GM12878 (cell line): ENCODE data around the gene ZDHHC11B.
"Not testable (repeated sequence)": the region's sequence is repeated elsewhere in the genome, so short reads cannot be mapped to it uniquely, and the experiment has no call there.

ENCODE experiments used
- CTCF ChIP-seq, 3 experiments: IDR thresholded peaks in 2 of 3; conservative IDR thresholded peaks in 1 of 3; 2 replicates each; pipeline ENCODE4 v1.5.1; 2011; ENCODE audit warnings: low read depth in 3 of 3, low read length in 3 of 3, mild to moderate bottlenecking in 3 of 3, control low read depth in 2 of 3, moderate library complexity in 2 of 3, inconsistent platforms in 1 of 3, mixed read lengths in 1 of 3; ENCODE audit not compliant: control insufficient read depth in 2 of 3, insufficient read depth in 1 of 3; ENCODE audit errors: extremely low read depth in 1 of 3
- EP300 ChIP-seq, 2 experiments: fragments of 150-350 bp in 1 of 2; IDR thresholded peaks; 2 replicates each; pipeline ENCODE4 v1.6.1; 2011 to 2012; ENCODE audit warnings: low read depth in 2 of 2, low read length in 2 of 2, borderline replicate concordance in 1 of 2, improper control_type of control experiment in 1 of 2, inconsistent platforms in 1 of 2; ENCODE audit not compliant: control insufficient read depth in 1 of 2
- RELA ChIP-seq: fragments of 450-650 bp; IDR thresholded peaks from 2 replicates; pipeline ENCODE4 v1.8.0; 2014; ENCODE audit warnings: borderline replicate concordance; ENCODE audit not compliant: partially characterized antibody
- ZNF207 ChIP-seq: fragments of 450-650 bp; IDR thresholded peaks from 2 replicates; pipeline ENCODE4 v1.6.1; 2014; ENCODE audit warnings: antibody characterized with exemption, mild to moderate bottlenecking, borderline replicate concordance
- ZNF24 ChIP-seq: fragments of 450-650 bp; IDR thresholded peaks from 2 replicates; pipeline ENCODE4 v1.6.1; 2017; ENCODE audit warnings: antibody characterized with exemption, mild to moderate bottlenecking
- TF ChIP-seq, protein P1 (sequence below): fragments of 450-650 bp; IDR thresholded peaks from 2 replicates; pipeline ENCODE4 v1.6.1; 2017; ENCODE audit warnings: mild to moderate bottlenecking
- TF ChIP-seq, protein P2 (sequence below): fragments of 450-650 bp; IDR thresholded peaks from 2 replicates; pipeline ENCODE4 v1.6.1; 2016; ENCODE audit warnings: mild to moderate bottlenecking

GRCh38 chr5:714215-715118 lies 70.1 kb downstream of the ZDHHC11B start:
- TF ChIP-seq RELA; ZNF207; CTCF (IDR thresholded peaks at IDR 0.05 in 2 of 3, conservative IDR thresholded peaks at IDR 0.05 in 1 of 3; ENCODE audit: control insufficient read depth in 2 of 3, extremely low read depth in 1 of 3, insufficient read depth in 1 of 3, low read depth in 3 of 3, low read length in 3 of 3); ZNF24; EP300 (IDR thresholded peaks at IDR 0.05; ENCODE audit: borderline replicate concordance in 1 of 2, control insufficient read depth in 1 of 2, low read depth in 2 of 2, low read length in 2 of 2): not testable (repeated sequence)
- TF ChIP-seq, protein P1, sequence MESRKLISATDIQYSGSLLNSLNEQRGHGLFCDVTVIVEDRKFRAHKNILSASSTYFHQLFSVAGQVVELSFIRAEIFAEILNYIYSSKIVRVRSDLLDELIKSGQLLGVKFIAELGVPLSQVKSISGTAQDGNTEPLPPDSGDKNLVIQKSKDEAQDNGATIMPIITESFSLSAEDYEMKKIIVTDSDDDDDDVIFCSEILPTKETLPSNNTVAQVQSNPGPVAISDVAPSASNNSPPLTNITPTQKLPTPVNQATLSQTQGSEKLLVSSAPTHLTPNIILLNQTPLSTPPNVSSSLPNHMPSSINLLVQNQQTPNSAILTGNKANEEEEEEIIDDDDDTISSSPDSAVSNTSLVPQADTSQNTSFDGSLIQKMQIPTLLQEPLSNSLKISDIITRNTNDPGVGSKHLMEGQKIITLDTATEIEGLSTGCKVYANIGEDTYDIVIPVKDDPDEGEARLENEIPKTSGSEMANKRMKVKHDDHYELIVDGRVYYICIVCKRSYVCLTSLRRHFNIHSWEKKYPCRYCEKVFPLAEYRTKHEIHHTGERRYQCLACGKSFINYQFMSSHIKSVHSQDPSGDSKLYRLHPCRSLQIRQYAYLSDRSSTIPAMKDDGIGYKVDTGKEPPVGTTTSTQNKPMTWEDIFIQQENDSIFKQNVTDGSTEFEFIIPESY = not testable (repeated sequence)
- TF ChIP-seq, protein P2, sequence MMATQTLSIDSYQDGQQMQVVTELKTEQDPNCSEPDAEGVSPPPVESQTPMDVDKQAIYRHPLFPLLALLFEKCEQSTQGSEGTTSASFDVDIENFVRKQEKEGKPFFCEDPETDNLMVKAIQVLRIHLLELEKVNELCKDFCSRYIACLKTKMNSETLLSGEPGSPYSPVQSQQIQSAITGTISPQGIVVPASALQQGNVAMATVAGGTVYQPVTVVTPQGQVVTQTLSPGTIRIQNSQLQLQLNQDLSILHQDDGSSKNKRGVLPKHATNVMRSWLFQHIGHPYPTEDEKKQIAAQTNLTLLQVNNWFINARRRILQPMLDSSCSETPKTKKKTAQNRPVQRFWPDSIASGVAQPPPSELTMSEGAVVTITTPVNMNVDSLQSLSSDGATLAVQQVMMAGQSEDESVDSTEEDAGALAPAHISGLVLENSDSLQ = not testable (repeated sequence)
